ENCODE measurements around the gene FXYD6.
"Not testable (repeated sequence)": the region's sequence is repeated elsewhere in the genome, so short reads cannot be mapped to it uniquely, and the experiment has no call there.

Gene FXYD6

GRCh38 chr11:117868088-117868487 is 8.4 kb downstream of the FXYD6 start:
- DNase-seq: no peak

GRCh38 chr11:117866526-117866925 is 9.9 kb downstream of the FXYD6 start:
- no peak for DNase-seq

DNA sequence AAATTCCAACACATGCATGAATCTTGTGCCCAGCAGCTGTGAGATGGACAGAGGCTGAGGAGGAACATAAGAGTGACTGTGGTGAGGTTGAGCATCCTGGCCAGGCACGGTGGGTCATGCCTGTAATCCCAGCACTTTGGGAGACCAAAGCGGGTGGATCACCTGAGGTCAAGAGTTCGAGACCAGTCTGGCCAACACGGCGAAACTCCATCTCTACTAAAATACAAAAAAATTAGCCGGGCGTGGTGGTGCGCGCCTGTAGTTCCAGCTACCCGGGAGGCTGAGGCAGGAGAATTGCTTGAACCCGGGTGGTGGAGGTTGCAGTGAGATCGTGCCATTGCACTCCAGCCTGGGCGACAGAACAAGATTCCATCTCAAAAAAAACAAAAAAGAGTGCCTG is 10.9 kb downstream of the FXYD6 start:
- DNase-seq: not testable (repeated sequence)

GRCh38 chr11:117863383-117863782 is 13.1 kb downstream of the FXYD6 start:
- DNase-seq: no peak

DNA sequence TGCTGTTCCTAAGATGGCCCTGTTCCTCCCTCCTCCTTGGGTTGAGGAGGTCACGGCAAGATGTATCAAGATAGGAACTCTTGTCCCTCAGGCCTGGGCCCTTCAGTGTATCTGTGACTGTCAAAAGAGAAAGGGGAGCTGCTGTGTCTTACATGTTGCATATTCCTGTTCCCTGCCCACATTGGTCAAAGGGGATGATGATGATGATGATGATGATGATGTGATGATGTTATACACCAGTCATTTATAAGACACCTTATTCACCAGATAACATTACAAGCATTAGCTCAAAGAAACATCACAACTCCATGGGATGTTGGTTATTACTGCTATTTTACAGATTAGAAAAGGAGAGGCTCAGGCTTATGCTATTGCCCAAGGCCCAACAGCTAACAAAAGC is 13.7 kb downstream of the FXYD6 start:
- no peak for DNase-seq

GRCh38 chr11:117862019-117862725 is 14.3 kb downstream of the FXYD6 start:
- no peak for DNase-seq

DNA sequence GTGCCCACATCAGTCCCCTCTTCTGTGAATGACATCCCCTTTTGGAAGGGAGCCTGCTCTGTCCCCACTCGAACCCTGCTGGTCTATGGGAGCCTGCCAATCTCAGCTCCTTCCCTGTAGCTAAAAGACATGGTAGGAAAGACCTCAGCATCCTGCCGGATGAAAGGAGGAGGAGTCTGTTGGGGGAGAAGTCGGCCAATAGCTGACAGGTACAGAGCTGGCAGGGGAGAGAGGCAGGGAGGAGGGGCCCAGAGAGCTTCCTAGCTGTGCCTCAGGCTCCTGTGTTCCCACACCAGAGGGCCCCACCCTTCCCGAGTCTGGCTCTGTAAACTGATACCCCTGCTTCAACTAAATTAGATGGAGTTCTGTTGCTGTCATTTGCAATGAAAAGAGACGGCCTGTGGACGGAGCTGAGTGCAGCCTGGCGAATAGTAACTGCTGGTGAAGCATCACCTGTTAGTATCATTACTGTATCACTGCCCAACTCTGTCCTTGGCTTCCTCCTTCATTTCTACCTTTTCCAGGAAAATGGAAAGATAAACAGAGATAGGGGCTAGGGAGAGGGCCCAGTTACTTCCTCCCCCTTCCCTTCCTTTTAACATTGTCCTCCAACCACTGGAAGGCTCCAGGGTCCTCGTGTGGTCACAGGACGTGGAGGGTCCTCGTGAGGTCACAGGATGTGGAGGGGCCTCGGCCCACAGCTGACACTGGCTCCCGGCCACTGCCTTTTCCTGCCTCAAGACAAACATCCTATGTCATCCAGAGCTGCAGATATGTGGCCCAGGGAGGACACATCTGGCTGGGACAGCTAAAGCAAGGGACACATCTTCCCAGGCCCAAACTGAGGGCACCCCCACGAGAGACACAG is 15.1 kb downstream of the FXYD6 start:
- DNase-seq: peak; percentile 92

GRCh38 chr11:117860139-117860538 is 16.3 kb downstream of the FXYD6 start:
- no peak for DNase-seq

GRCh38 chr11:117859488-117860112 is 16.9 kb downstream of the FXYD6 start:
- DNase-seq: peak; percentile 19

DNA sequence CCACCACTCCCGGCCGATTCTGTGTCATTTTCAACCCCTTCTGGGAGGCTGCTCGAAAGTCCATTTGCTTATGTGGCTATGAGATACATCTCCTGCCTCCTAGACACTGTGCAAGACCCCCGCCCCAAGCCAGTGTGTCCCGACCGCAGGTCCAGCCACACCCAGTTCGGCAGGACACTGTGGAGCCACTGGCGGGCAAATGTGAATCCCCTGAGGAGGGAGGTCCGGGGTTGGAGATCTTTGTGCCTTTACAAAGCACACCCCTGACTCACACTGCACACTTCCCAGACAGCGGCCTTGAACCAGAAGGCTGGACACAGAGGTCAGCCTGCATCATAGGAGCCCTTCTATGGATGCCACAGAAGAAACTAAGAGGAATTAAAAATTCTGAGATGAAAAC is 17.4 kb downstream of the FXYD6 start:
- DNase-seq: no peak

DNA sequence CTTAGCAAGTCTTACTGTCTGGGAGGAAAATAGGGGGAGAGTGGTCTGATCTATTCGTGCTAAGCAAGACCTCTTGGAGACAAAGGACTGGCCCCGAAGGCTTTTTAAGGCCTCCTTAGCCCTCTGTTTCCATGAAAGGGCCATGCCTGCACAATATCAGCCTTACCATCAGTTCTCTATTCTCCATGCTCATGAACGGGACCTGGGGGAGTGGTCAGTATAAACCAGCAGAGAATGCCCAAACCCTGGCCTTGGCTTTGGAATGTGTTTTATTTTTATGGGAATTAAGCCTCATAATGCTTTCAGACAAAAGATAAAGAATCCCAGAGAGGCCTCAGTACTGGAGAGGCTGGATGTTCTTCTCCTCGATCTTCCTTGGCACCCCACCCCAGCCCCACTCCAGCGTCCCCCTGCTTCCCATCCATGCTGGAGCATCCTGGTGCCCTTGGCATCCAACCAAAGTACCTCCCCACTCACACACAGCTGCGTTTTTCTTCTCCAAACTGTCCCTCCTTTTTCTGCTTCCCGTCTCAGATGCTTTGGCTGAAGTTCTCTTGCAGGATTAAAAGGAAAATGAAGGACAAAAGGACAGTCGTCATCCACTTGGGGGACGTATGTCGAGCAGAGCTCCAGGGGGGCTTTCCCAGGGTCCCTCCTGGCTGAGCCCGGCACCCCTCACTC is 18.6 kb downstream of the FXYD6 start:
- DNase-seq: no peak

DNA sequence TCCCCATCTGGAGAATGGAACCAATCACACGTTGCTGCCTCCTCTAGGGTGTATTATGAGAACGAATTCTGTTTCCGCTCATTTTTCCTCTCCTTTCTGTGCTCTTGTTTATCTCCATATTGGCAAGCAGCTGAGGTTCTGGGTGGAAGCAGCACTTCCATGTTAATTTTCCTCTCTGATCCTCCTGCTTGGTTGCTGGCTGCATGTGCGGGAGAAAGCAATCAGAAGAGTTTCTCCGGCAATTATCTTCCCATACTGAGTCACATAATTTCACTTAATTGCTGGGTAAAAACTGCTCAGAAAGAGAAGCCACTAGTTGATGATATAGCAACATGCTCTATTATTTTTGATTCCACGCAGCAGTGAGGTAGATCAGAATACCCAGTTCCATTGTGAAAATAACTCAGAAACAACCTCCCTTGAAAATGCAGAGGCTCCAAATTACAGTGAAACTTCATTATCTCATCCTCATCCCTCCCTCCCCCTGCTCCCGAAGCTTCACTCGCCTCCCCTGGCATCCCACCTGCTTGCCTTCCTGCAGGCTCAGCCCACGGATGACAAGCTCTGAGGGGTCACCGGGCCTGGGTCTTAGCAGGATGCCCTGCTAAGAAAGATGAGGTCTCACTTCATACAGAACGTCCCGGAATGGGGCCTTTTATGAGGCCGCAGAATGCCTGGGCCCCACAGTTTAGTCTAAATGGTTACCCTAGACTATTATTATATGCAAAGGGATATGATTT is 20.4 kb downstream of the FXYD6 start:
- DNase-seq: no peak

DNA sequence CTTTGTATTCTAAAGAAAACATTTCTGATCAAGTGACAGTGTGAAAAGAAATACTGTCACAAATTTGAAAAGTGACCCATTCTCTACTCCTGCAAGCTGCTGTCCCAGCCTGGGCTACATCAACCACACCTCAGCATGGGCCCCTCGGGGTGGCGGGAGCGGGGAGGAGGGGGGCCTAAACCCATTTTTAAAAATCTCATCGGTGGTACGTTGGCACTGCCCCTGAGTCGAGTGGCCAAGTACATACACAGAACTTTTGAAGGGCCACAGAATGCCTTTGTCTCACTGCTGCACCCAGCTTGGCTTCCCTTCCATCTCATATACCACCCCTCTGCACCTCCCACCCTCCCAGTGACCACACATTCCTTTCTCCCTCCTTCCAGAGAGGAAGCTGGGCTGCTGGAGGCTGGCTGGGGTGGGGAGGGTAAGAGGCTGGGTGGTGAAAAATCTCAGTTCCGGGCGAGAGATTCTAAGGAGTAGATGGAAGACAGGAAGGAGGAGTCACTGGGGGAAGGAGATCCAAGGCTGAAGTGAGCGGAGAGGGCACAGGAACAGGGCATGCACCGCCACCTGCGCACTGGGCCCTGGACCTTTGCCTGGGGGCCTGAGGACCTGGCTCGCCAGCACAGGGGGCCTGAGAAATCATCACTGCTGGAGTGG is 21.1 kb downstream of the FXYD6 start:
- no peak for DNase-seq

GRCh38 chr11:117852309-117852708 is 24.1 kb downstream of the FXYD6 start:
- no peak for DNase-seq

- DNase-seq: no peak
Observed at GRCh38 chr11:117851852-117852251, 24.6 kb downstream of the FXYD6 start.

- DNase-seq: no peak
Observed at GRCh38 chr11:117851106-117851505, 25.4 kb downstream of the FXYD6 start.

DNA sequence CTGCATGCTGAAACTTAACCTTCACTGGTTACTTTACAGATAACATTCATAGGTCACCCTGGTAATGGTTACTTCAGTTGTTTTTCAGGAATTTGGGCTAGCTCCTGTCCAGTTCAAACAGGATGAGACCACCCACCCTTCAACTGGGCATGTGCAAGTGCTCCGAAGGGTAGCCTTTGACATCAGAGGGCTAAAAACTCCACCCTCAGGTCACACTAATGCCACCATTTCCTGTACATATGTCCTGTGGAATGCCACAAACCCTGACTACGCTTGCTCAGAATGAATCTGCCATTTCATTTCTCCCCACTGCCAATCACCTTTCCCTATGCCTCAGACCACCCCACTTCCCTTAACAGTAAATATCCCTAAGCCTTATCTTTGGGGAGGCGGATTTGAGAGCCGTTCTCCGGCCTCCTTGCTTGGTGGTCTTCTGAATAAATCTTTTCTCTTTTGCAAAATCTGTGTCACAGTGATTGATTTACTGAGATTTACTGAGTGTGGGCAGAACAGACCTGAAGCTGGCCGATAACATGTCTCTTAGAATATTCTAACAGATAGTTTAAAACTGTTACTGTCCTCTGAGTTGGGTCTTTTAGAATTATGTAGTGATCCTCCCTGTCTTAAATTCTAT is 26.6 kb downstream of the FXYD6 start:
- DNase-seq: no peak

DNA sequence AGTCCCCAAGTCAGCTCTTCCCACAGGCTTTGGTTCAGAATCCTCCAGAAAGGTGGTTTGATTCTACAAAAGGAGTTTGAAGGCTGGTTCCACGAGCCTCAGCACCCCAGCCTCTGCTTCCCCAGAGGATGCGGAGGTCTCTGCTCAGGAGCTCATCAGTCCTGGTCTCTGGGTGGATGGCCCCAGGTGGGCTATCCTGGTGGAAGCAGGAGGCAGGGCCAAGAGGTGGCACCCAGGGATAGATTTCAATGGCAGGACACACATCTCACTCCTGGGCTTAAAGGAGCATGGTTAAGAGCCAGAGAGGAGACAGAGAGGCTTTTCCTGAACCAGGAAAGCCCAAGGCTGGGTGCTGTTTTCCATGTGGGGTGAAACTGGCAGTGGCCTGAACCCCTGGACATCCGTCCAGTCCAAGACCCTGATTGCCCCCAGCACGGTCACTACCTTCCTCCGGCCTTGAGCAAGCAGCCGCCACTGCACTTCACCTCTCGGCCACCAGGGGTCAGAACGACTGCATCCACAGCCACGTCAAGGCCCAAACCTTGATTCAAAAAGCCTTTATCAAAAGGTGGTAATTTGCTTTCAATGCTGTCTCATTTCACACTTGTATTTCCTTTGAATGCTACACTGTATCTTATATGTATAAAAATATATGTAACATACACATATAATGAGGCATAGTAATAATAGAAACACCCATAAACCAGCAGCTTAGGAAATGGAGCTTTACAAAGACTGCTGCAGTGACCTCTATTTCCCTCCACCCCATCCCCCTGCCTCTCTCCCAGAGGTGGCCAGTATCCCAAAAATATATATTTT is 32.6 kb downstream of the FXYD6 start:
- peak; percentile 64 for DNase-seq

DNA sequence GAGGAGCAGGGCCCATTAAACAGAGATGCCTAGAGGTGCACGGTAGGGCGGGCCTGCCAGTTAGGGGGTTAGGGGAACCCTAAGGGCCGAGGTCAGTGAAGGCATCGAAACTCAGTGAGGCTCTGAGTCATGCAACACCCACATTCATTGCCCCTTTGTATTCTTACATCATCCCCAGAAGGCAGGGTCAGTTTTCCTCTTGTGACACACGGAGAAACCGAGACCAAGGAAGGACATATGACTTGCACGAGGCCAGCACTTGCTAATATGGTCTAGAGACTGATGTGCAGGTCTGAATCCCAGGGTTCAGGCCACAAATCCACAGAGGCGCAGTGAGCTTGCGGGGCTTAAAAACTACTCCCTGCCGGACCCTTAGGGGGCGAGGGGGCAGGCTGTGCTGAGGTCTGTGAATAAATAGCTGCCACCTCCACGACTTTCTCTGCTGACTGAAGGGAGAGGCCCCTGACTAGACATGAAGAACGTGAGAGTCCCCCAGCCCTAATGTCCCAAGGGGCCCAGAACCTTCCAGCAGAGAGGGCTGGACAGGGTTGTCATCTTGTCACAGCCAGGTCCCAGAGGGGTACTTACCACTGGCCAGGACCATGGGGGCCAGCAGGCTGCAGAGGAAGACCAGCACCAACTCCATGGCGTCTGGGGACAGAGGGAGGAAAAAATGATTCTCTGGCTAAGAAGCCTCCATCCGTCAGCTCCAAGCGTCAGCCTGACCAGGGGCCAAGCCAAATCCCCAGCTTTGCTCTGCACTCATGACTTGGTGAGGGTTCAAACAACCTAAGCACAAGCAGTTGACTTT is 34.1 kb downstream of the FXYD6 start:
- DNase-seq: no peak
